ENCODE results near the gene NFASC.

The NFASC gene

DNA sequence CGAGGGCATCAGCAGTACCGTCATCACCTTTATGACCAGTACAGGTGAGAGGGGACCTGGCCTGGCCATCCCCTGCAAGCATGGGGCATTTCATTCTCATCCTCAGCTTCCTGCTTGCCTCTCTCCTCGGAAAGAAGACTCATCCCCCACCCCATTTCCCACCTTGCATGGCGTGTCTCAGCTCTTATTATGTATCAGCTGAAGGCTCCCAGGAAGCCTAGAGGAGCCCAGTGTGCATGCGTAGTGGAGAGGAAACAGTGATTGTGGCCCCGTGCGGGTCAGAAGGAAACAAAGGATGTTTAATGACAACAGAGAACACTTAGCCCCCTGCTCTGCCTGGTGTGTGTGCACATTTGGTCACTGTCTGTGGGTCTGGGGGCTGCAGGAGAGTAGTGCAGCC, 132.0 kb downstream of the NFASC start:
- DNase-seq (ENCODE audit: low read depth in 1 of 2, low spot score in 1 of 2) = no peak

DNA sequence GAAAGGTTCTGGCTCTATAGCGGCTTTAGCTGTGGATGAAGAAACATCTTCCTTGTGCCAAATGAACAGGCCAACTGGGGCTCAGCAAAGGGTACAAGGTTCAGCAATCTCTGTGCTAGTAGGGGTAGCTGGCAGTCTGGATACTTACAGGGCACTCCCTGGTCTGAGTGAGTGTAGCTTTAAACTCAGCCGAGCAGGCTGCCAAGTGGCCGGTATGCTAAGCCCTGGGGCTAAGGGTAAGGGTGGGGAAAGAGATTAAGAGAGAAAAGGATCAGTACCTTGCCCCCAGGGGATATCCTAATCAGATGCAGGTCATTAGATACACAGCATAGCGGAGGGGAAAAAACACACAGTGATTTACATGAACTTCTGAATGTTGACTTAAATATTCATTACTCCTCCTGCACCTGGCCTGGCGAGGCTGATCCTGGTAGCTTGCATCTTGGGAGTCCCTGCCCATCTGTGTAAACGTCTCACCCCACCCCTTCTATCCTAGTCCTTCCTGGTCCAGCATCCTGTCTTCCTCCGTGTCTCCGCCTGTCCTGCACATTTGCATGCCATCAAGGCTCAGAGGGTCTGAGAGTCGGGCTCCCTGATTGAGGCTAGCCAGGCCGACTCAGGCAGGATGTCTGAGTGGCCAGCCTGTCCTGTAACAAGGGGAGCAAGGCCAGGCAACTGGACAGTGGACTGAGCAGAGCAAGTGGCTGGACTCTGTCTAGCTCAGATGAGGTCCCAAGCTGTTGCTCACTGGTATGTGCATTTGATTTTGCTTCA, 132.9 kb downstream of the NFASC start:
- no peak for DNase-seq (ENCODE audit: low read depth in 1 of 2, low spot score in 1 of 2)

DNA sequence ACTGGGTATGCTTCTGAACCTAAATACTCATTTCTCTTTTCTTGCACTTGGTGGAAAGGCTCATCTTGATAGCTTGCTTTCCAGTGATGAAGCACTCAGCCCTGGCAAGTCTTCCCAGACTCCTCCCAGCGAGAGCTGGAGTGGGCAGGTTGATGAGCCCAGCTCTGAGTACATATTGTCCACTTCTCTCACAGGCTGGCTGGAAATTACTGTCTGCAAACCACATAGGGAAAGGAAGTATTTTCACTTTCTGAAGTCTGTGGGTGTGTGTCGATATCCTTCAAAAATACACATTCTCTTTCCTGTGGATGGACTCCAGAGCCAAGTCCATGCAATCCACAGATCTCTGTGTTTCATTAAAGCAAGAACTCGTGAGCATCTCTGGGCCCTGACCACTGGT, 133.7 kb downstream of the NFASC start:
- no peak for DNase-seq (ENCODE audit: low read depth in 1 of 2, low spot score in 1 of 2)

DNA sequence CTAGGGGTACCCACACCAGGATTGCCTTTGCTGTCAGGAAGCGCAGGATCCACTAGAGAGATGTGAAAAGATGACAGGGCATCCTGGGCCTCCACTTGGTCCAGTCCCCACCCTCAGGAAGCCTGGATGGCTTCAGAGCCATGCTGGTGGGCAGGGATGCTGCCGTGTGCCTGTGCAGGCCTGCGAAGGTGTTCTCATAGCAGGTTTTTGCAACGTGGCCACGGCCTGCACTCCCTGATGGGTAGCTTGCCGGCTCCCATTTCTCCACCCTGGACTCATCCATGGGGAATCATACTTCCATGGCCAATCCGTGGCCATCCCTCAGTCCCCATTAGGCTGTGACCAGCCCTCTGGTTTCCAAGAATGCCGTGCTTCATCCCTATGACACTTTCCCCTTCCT, 138.2 kb downstream of the NFASC start:
- DNase-seq (ENCODE audit: low read depth in 1 of 2, low spot score in 1 of 2) = no peak

DNA sequence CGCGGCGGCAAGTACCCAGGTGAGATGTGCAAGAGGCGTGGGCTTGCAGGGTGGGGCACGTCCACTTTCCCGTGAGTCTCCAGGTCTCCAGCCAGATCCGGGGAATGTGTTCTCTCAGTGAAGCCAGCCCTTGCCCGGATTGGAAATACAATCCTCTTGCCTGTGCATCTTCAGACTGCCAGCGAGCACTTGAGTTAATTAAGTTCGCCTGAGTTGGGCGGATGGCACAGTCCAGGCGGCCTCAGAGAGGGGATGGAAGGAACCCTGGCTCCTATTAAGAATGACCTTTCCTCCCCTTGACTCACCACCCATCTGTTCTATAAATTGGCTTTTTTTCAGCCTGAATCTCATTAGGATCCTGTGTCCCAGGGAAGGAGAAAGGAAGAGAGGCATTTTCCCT, 139.0 kb downstream of the NFASC start:
- no peak for DNase-seq (ENCODE audit: low read depth in 1 of 2, low spot score in 1 of 2)

DNA sequence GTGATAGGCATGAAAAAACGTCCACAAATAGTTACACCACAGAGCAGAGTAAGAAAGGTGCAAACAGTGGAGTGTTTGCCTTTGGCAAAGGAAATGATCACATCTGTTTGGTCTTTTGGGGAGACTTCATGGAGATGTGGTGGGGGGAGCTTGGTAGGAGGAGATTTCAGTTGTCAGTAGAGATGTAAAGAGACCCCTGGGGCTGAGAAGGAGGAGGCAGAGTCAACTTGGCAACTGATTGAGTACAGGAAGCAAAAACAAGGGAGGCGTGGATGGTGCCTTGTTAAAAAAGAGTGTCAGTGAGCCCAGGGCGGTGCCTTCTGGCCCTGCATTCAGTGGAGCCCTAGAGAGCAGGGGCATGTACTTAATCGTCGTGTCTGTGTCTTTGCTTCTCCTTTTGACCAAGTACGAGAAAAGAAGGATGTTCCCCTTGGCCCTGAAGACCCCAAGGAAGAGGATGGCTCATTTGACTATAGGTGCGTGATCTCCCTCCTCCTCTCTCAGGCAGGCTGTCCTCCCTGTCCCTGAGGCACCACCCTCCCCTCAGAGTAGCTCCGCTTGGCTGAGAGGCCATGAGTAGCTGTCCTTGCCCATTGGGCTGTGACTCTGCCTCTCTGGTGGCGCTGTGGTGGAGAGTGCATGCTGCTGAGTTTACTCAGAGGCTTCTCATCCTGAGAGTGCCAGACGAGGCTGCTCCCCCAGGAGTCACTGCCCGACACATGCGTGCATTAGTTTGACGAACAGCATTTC, 141.9 kb downstream of the NFASC start:
- no peak for DNase-seq (ENCODE audit: low read depth in 1 of 2, low spot score in 1 of 2)

DNA sequence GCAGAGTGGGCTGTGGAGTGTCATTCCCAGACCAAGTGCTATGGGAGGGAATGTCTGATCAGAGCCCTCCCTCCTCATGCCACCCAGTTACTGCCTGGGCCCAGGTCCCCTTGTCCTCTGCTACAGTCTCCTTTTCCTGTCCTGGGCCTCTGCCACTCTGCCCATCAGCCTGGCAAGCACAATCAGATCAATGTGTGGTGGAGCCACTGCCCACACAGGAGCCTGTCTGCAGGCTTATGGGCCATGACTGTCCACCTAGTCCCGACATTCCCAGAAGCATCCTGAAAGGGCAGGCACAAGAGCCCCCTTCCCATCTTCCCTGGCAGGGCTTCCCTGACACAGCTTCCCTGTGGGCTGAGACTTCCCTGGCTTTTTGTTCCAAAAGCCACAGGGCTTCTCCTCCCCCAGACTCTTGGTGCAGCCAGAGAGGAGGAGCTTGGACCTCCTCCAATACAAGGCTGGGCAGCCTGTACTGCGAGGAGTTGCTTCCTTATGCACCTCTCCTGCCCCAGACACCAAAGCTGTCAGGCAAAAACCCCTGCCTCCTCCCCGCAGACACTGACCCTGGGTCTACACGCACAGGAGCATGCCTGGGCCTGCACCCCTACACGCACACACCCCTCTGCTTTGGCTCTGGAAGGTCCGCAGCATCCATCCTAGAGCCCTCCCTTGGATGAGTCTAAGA, 143.2 kb downstream of the NFASC start:
- no peak for DNase-seq (ENCODE audit: low read depth in 1 of 2, low spot score in 1 of 2)

DNA sequence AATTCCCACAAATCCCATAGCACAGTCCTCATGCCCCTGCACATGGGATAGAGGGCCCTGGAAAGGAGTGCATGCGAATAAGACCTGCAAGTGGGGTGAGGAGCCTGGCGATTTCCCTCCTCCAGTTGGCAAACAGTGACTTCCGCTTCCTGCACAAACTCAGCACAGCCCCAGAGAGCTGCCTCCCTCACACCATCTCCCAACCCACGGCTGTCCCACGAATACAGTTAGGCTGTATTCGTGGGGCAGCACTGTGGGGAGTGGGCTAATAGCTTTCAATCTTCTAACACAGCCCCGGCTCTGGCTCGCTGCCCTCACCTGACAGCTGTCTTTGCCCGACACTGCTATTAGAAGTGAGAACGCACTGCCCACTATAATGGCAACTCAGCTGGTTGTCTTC, 144.1 kb downstream of the NFASC start:
- no peak for DNase-seq (ENCODE audit: low read depth in 1 of 2, low spot score in 1 of 2)

DNA sequence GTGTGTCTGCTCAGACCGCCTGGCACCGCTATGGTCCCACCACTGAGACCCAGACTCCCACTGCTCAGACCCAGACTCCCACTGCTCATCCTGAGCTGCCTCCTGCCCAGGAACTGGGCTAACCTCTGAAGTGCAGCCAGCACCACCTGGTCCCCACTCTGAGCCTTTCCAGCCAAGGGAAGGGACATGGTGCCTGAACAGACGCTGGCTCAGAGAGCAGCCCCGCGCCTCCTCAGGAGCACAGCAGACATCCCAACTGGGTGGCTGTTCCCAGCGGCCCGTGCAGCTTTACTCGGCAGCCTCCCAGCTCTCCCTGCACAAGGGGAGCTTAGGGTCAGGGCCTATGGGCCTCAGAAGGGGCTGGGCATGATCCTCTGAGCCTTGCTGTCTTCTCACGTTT, 144.6 kb downstream of the NFASC start:
- no peak for DNase-seq (ENCODE audit: low read depth in 1 of 2, low spot score in 1 of 2)

DNA sequence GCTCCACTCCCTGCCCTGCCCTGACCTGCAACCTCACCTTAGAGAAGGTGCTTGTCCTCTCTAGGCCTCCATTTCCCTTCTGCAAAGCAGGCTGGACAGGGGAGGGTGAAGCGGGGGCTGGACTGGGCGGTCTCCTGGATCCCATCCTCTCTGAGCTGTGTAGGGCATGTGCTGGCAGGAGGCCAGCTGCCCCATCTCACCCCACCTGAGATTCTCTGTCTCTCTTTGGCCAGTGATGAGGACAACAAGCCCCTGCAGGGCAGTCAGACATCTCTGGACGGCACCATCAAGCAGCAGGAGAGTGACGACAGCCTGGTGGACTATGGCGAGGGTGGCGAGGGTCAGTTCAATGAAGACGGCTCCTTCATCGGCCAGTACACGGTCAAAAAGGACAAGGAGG, 145.4 kb downstream of the NFASC start:
- no peak for DNase-seq (ENCODE audit: low read depth in 1 of 2, low spot score in 1 of 2)

DNA sequence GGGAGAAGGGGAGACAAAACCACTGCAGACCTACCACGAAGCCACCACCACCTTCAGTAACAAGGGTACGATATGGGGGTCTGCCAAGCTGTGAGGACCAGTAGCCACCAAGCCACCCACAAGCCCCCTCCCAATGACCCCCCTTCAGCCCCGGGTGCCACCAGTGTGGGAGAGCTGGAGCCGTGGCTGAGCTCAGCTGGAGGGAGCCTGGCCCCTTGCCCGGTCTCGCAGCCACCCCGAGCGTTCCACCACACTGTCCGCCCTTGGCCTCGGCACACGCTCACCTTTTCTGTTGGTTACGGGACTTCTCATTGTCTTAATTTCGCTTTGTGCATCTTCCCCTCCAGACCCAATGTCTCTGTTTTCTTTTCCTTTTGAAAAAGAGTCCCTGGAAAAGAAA, 145.9 kb downstream of the NFASC start:
- no peak for DNase-seq (ENCODE audit: low read depth in 1 of 2, low spot score in 1 of 2)

DNA sequence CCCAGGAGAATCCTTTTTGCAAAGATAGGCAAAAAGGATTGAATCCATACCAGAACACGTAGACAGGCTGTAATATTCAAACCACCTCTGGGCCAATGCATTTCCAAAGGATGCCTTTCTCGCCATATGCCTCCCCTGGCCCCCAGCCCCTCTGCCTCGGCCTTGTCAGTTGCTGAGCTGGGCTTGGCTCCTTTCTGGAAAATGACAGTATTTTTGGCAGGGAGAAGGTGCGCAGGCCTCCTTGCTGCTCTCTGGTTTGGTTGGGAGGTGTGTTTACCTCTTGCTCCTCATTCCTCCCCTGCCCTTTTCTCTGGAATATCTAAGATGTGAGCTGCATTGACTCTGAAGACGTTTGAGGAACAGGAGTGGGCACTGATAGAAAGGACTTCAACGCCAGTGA, 146.3 kb downstream of the NFASC start:
- DNase-seq (ENCODE audit: low read depth in 1 of 2, low spot score in 1 of 2) = no peak

DNA sequence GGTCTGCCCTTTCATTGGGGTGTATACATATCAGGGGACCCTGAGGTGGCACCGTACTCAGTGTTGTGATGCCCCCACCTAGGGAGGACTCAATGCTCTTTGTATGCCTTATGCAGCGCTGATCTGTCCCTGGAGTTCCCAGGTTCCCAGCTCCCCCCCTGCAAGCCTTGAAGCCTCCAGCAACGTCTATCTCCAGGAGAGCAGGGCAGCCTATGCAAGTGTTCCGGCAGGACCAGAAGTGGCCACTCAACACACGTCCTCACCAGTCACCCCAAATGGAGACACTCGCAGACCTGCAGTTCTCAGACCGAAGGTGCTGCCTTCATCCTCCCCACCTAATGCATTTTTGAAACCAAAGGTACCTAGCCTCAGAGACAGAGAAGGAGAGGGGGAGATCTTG, 147.1 kb downstream of the NFASC start:
- no peak for DNase-seq (ENCODE audit: low read depth in 1 of 2, low spot score in 1 of 2)

DNA sequence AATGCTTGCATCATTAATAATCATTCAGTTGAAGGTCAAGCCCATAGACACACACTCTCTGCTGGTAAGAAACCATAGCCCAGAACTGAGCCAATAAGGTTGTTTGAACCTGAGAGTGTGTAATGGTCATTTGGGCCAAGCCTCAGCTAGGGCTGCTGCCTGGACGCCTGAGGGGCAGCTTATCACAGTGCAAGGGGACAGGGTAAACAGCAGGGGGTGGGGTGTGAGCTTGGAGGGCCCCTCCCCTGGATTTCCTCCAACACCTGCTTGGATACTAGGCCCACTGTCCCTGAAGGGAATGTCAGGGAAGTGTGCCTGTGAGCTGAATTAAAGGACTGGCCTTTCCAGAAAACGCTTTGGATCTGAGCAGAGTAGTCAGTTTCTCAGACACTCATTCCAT, 147.7 kb downstream of the NFASC start:
- DNase-seq (ENCODE audit: low read depth in 1 of 2, low spot score in 1 of 2) = no peak

DNA sequence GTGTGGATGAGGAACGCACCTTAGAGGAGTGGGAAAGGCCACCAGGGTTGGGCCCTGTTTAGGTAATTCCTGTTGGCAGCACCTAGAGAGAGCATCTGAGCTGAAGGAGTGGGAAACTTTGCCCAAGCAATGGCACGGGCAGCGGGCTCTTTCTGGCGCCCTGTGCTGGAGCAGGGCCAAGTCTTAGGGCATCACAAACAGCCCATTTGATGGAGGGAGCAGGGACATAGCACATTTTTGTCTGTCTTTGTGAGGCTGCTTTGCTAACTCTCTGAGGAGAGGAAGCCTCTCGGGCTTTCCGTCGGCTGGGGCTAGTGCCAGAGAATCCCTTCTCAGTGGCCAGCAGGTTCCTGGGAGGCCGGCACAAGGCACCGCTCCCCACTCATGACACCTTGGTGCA, 149.8 kb downstream of the NFASC start:
- no peak for DNase-seq (ENCODE audit: low read depth in 1 of 2, low spot score in 1 of 2)

DNA sequence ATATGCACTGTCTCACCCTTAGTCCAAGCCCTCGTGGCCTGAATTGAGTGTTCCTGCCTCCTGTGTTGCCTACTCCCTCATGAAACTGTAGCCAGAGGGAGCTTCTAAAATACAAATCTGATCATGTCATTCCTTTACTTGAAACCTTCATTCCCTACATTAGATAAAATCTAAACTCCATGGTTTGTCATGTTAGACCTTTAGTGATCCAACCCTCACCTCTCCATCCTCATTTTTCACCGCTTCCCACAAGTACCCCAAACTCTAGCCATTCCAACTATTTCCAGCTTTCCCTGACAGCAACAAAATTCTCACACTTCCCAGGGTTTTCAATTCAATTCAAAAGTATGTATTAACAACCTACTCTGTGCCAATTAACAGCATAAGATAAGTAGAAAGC, 154.0 kb downstream of the NFASC start:
- DNase-seq (ENCODE audit: low read depth in 1 of 2, low spot score in 1 of 2) = no peak

DNA sequence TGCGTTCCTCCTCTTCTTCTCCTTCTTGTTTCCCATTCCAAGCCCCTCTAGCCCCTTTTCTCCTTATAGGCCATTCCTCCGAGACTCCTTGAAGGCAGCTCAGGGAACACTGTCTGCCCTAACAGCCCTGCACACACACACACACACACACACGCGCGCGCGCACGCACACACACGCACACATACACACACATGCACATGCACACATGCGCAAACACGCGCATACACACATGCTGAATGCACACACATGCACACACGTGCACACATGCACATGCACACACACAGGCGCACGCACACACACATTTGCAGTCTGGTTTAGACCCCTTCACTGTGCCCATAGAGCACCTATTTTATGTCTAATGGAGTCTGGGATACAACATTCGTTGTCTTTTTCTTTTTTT, 154.6 kb downstream of the NFASC start:
- DNase-seq (ENCODE audit: low read depth in 1 of 2, low spot score in 1 of 2) = no peak

DNA sequence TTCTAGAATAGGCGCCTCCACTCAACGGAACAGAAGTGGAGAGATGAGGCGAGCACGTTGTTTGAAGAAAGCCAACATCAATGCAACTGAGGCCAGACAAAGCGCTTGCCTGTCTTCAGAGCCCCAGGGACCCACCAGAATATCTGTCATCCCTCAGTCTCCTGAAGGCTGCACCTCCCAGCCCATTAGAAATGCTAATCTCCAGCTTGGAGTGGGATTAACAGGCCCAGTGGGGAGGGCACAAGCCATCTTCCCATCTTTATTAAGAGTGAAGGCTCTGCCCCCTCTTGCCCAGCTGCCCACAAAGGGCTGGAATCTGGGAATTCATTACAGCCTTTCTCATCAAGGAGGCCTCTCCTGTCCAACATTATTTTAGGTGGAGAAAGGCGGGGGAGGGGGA, 155.5 kb downstream of the NFASC start:
- no peak for DNase-seq (ENCODE audit: low read depth in 1 of 2, low spot score in 1 of 2)

DNA sequence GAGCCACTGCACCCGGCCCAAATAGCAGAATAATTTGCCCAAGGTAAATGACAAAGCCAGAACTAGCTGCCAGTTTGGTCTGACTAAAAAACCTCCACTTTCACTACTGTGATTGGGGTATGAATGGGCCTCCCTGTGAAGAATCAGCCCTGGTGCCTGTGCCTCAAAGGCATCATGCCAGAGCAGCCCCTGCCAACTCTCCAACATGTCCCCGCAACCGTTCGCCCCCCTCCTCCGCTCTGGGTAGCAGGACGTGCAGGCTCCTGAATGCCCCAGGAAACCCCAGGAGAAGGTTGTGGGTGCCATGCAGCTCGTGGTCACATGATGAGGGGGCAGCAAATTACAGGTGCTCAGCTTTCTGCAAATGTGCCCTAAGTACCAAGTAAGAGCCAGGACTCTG, 157.7 kb downstream of the NFASC start:
- DNase-seq (ENCODE audit: low read depth in 1 of 2, low spot score in 1 of 2) = no peak

DNA sequence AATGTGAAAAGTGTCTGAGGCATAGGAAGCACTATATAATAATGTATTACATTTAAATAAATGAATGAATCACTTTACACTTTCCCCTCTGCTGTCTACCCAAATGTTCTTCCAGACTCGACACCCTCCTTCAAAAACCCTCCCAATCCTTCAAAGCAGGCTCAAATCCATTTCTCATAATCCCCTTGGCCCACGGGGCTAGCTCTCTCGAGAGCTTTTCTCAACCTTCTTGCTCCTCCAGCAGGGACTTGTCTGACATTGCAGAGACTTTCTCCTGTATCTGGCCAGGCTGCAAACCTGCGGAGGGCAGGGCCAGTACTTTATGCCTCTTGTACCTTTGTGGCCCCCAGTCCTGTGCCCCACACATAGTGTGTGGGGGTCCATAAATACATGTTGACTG, 158.3 kb downstream of the NFASC start:
- no peak for DNase-seq (ENCODE audit: low read depth in 1 of 2, low spot score in 1 of 2)

DNA sequence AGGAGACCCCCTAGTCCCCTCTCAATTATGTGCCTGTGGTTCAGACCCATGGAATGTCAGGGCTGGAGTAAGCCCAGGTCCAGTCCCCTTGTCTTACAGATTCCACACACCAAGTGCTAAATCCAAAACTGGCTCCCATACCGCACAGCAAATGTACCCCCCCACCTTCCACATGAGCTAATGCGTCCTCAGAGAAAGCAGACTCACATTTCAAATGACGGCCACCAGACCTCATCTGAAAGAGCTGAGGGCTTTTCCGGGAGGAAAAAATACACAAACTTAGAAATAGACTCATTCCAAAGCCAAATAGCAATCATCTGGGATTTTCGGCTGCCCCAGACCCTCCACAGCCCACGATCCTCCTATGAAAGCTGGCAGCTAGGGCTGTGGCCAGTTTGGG, 159.6 kb downstream of the NFASC start:
- no peak for DNase-seq (ENCODE audit: low read depth in 1 of 2, low spot score in 1 of 2)

DNA sequence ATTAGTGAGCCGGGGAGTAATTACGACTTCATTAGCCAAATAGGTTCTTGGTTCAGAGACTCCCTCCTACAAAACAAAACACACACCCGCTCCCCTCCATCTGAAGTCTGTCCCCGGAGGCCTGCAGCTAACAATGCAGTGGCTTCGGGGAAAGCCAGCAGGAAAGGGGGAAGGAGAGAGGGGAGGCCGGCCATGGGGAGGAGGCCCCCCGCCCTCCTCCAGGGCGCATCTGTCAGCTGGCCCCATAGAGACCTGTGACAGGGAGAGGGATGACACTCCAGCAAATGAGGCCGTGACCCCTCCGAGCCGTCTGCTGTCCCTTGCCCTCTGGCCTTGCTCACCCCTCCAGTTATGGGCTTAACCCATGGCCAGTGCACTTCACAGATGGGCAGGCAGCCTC, 160.2 kb downstream of the NFASC start:
- no peak for DNase-seq (ENCODE audit: low read depth in 1 of 2, low spot score in 1 of 2)
